ENCODE data around the gene SYCN.

- no peak for TF ChIP-seq CTCF (conservative IDR thresholded peaks at IDR 0.05; ENCODE audit: low read length)
- no peak for TF ChIP-seq EZH2phosphoT487 (IDR thresholded peaks at IDR 0.05; ENCODE audit: borderline replicate concordance, low read depth, low read length)
Measured at GRCh38 chr19:39190768-39191167, 13.3 kb downstream of the SYCN start.

Data from OCI-LY7 (cell line).